ENCODE data around the gene PABPC4L.

The PABPC4L gene

GRCh38 chr4:134202166-134202956 lies 772 bp upstream of the PABPC4L start:
- no peaks in the 10 kb centered on the region for H3K9me3 ChIP-seq (ENCODE audit: insufficient read depth, low read length)
- no peak overlapping the region for H3K9ac ChIP-seq (ENCODE audit: low read length)
- H3K27me3 ChIP-seq (ENCODE audit: low read length), result no peaks in the 10 kb centered on the region
- H4K20me1 ChIP-seq (ENCODE audit: low read depth, low read length), result no peaks in the 10 kb centered on the region
- H3F3A ChIP-seq (ENCODE audit: insufficient read depth), result no peaks in the 10 kb centered on the region
- H3K4me3 ChIP-seq (ENCODE audit: insufficient read depth, low read length, poor library complexity, severe bottlenecking), result no peak overlapping the region
- H3K27ac ChIP-seq (ENCODE audit: low read depth, low read length), result no peak overlapping the region
- no peak overlapping the region for H2AFZ ChIP-seq (ENCODE audit: low read depth, low read length, severe bottlenecking)
- TF ChIP-seq EZH2phosphoT487 (conservative IDR thresholded peaks at IDR 0.05; ENCODE audit: low read length), result no peak
- TF ChIP-seq, protein P1, sequence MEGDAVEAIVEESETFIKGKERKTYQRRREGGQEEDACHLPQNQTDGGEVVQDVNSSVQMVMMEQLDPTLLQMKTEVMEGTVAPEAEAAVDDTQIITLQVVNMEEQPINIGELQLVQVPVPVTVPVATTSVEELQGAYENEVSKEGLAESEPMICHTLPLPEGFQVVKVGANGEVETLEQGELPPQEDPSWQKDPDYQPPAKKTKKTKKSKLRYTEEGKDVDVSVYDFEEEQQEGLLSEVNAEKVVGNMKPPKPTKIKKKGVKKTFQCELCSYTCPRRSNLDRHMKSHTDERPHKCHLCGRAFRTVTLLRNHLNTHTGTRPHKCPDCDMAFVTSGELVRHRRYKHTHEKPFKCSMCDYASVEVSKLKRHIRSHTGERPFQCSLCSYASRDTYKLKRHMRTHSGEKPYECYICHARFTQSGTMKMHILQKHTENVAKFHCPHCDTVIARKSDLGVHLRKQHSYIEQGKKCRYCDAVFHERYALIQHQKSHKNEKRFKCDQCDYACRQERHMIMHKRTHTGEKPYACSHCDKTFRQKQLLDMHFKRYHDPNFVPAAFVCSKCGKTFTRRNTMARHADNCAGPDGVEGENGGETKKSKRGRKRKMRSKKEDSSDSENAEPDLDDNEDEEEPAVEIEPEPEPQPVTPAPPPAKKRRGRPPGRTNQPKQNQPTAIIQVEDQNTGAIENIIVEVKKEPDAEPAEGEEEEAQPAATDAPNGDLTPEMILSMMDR (IDR thresholded peaks at IDR 0.05; ENCODE audit: insufficient read depth, low read length, poor library complexity, severe bottlenecking), result no peak
- no peak overlapping the region for H3K4me2 ChIP-seq (ENCODE audit: low read depth, low read length, poor library complexity, severe bottlenecking)
- no peaks in the 10 kb centered on the region for H3K9me2 ChIP-seq (replicated peaks; ENCODE audit: insufficient read depth, low read length)
- H3K79me2 ChIP-seq (ENCODE audit: insufficient read depth, low read length), result no peaks in the 10 kb centered on the region
- H3K36me3 ChIP-seq (ENCODE audit: low read length), result no peaks in the 10 kb centered on the region

GRCh38 chr4:134200811-134201215 lies 776 bp downstream of the PABPC4L start:
- H3K9me2 ChIP-seq (replicated peaks; ENCODE audit: insufficient read depth, low read length), result no peaks in the 10 kb centered on the region
- no peaks in the 10 kb centered on the region for H4K20me1 ChIP-seq (ENCODE audit: low read depth, low read length)
- no peaks in the 10 kb centered on the region for H3K36me3 ChIP-seq (ENCODE audit: low read length)
- no peak overlapping the region for H3K27ac ChIP-seq (ENCODE audit: low read depth, low read length)
- no peak overlapping the region for H3K4me3 ChIP-seq (ENCODE audit: insufficient read depth, low read length, poor library complexity, severe bottlenecking)
- no peaks in the 10 kb centered on the region for H3K79me2 ChIP-seq (ENCODE audit: insufficient read depth, low read length)
- H3F3A ChIP-seq (ENCODE audit: insufficient read depth), result no peaks in the 10 kb centered on the region
- no peak overlapping the region for H3K9ac ChIP-seq (ENCODE audit: low read length)
- no peaks in the 10 kb centered on the region for H3K27me3 ChIP-seq (ENCODE audit: low read length)
- TF ChIP-seq, protein P1 (IDR thresholded peaks at IDR 0.05; ENCODE audit: insufficient read depth, low read length, poor library complexity, severe bottlenecking), result no peak
- no peak for TF ChIP-seq EZH2phosphoT487 (conservative IDR thresholded peaks at IDR 0.05; ENCODE audit: low read length)
- H3K4me2 ChIP-seq (ENCODE audit: low read depth, low read length, poor library complexity, severe bottlenecking), result no peak overlapping the region
- no peak overlapping the region for H2AFZ ChIP-seq (ENCODE audit: low read depth, low read length, severe bottlenecking)
- H3K9me3 ChIP-seq (ENCODE audit: insufficient read depth, low read length), result no peaks in the 10 kb centered on the region

GRCh38 chr4:134189949-134190348 lies 11.6 kb downstream of the PABPC4L start:
- no peak overlapping the region for H3K27ac ChIP-seq (ENCODE audit: low read depth, low read length)

More at GRCh38 chr4:134189949-134190348, 11.6 kb downstream of the PABPC4L start:
- no peak for TF ChIP-seq EZH2phosphoT487 (conservative IDR thresholded peaks at IDR 0.05; ENCODE audit: low read length)
- TF ChIP-seq, protein P1 (IDR thresholded peaks at IDR 0.05; ENCODE audit: insufficient read depth, low read length, poor library complexity, severe bottlenecking), result no peak
- no peak overlapping the region for H2AFZ ChIP-seq (ENCODE audit: low read depth, low read length, severe bottlenecking)
- H3K9ac ChIP-seq (ENCODE audit: low read length), result no peak overlapping the region
- no peaks in the 10 kb centered on the region for H3K9me3 ChIP-seq (ENCODE audit: insufficient read depth, low read length)
- H3F3A ChIP-seq (ENCODE audit: insufficient read depth), result no peaks in the 10 kb centered on the region
- H4K20me1 ChIP-seq (ENCODE audit: low read depth, low read length), result no peaks in the 10 kb centered on the region
- H3K36me3 ChIP-seq (ENCODE audit: low read length), result no peaks in the 10 kb centered on the region
- H3K79me2 ChIP-seq (ENCODE audit: insufficient read depth, low read length), result no peaks in the 10 kb centered on the region
- H3K27me3 ChIP-seq (ENCODE audit: low read length), result no peaks in the 10 kb centered on the region
- no peaks in the 10 kb centered on the region for H3K9me2 ChIP-seq (replicated peaks; ENCODE audit: insufficient read depth, low read length)
- no peak overlapping the region for H3K4me2 ChIP-seq (ENCODE audit: low read depth, low read length, poor library complexity, severe bottlenecking)
- H3K4me3 ChIP-seq (ENCODE audit: insufficient read depth, low read length, poor library complexity, severe bottlenecking), result no peak overlapping the region
